Measurements from ENCODE around the gene CFAP46.
"Not testable (repeated sequence)": the region's sequence is repeated elsewhere in the genome, so short reads cannot be mapped to it uniquely, and the experiment has no call there.

The CFAP46 gene

GRCh38 chr10:132912713-132913558 lies 29.4 kb downstream of the CFAP46 start:
- no peak for DNase-seq (ENCODE audit: low spot score)

- no peak for DNase-seq (ENCODE audit: low spot score)
These were observed 30.1 kb downstream of the CFAP46 start for GRCh38 chr10:132912225-132912712.

GRCh38 chr10:132911786-132912097 lies 30.6 kb downstream of the CFAP46 start:
- DNase-seq (ENCODE audit: low spot score): no peak

- DNase-seq (ENCODE audit: low spot score): no peak
These were observed 31.2 kb downstream of the CFAP46 start for GRCh38 chr10:132910901-132911785.

GRCh38 chr10:132910186-132910880 lies 32.0 kb downstream of the CFAP46 start:
- DNase-seq (ENCODE audit: low spot score): no peak

- no peak for DNase-seq (ENCODE audit: low spot score)
These were observed 32.8 kb downstream of the CFAP46 start for GRCh38 chr10:132909491-132910071.

- DNase-seq (ENCODE audit: low spot score): no peak
These were observed 33.6 kb downstream of the CFAP46 start for GRCh38 chr10:132908621-132909295.

- DNase-seq (ENCODE audit: low spot score): no peak
These were observed 34.3 kb downstream of the CFAP46 start for GRCh38 chr10:132907821-132908620.

GRCh38 chr10:132906836-132907235 lies 35.5 kb downstream of the CFAP46 start:
- DNase-seq (ENCODE audit: low spot score): no peak

- no peak for DNase-seq (ENCODE audit: low spot score)
These were observed 36.3 kb downstream of the CFAP46 start for GRCh38 chr10:132906106-132906505.

GRCh38 chr10:132905661-132906060 lies 36.7 kb downstream of the CFAP46 start:
- DNase-seq (ENCODE audit: low spot score): no peak

- no peak for DNase-seq (ENCODE audit: low spot score)
These were observed 37.3 kb downstream of the CFAP46 start for GRCh38 chr10:132904814-132905649.

GRCh38 chr10:132904181-132904813 lies 38.1 kb downstream of the CFAP46 start:
- no peak for DNase-seq (ENCODE audit: low spot score)

GRCh38 chr10:132902656-132903575 lies 39.5 kb downstream of the CFAP46 start:
- not testable (repeated sequence) for DNase-seq (ENCODE audit: low spot score)

- no peak for DNase-seq (ENCODE audit: low spot score)
These were observed 41.0 kb downstream of the CFAP46 start for GRCh38 chr10:132901351-132901750.

GRCh38 chr10:132900211-132900756 lies 42.1 kb downstream of the CFAP46 start:
- no peak for DNase-seq (ENCODE audit: low spot score)

GRCh38 chr10:132899751-132900065 lies 42.7 kb downstream of the CFAP46 start:
- no peak for DNase-seq (ENCODE audit: low spot score)

Measured in putamen (tissue), 1 donor.